GM18870 (cell line): Measurements from ENCODE around the gene FRK.
"Not testable (repeated sequence)": the region's sequence is repeated elsewhere in the genome, so short reads cannot be mapped to it uniquely, and the experiment has no call there.

Experiments
- ATAC-seq: cut with Tn5 transposase; IDR thresholded peaks from one replicate; pipeline ENCODE4 v1.9.1; 2021; ENCODE audit warnings: moderate library complexity; ENCODE audit not compliant: unreplicated experiment

The FRK gene

GRCh38 chr6:116074732-116075390 is 14.2 kb upstream of the FRK start:
- ATAC-seq = no peak

- no peak for ATAC-seq
Observed at GRCh38 chr6:116073765-116074440, 13.2 kb upstream of the FRK start.

DNA sequence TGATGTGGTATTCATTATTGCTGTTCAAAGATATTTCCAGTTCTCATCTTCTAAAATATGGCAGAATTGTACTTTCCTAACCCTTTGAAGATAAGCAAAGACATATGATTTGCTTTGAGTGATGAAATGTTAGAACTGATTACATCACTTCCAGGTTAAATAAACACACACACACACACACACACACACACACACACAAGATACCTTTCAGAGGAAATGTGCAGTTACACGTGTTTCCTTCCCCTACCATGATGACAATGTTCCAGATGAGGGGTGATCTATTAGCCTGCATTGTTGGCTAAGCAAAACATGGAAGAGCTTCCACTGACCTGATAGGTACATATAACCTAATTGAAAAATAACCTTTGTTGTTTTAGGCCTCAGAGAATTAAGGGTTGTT is 11.7 kb upstream of the FRK start:
- ATAC-seq = no peak

- no peak for ATAC-seq
Observed at GRCh38 chr6:116070616-116071389, 10.1 kb upstream of the FRK start.

DNA sequence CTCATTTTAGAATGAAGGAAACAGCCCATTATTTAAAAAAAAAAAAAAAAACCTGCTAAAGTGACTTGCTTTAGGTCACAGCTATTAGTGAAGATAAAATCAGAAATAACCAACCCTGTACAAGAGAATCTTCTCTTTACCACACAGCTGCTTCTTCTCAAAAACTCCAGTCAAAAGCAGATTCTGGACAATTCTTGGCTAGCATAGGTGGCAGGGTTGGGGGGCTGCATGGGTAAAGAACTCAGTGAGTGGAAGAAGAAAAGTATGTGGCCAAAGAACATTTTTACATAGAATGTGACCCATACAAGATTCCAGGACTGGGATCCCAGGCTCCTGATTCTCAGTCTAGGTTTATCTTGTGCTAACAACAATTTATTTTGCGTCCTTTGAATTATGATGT is 9.4 kb upstream of the FRK start:
- no peak for ATAC-seq

- ATAC-seq = no peak
Observed at GRCh38 chr6:116066789-116067188, 6.1 kb upstream of the FRK start.

DNA sequence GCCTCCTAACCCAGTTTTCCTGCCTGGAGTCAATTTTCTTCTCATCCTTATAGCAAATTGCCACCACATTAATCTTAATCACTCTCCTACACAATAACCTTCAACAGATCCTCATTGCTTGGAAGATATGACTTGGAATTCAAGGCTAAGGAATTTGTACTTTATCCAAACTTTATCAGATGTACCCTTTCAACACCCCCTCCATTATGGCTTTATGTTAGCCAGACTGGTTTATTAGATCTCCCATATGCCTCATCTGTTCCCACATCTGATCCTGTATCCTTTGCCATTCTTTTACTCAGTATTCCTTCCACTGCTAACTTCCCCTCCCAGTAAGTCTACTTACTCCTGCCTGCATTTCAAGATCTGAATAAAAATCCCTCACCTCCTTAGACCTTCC is 4.0 kb upstream of the FRK start:
- ATAC-seq = no peak

- no peak for ATAC-seq
Observed at GRCh38 chr6:116062496-116062895, 1.8 kb upstream of the FRK start.

- ATAC-seq = peak; percentile 90
Observed at GRCh38 chr6:116059713-116060571, 749 bp downstream of the FRK start.

DNA sequence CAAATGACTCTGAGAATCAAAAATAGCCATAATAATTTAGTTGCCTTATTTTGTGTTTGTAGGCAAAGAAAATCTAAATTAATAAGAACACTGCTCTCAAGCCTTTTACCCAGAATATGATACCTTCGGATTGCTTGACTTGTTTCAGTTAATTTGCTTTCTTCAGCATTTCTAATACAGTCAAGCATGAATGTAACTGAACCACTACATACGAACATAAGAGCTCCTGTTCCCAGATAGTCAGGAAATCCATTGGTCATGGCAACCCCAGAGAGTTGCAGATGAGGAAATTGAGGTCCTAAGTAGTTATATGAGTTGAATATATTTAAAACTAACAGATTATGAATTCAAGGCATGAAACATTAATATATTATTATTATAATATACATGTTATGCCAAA is 2.9 kb downstream of the FRK start:
- no peak for ATAC-seq

GRCh38 chr6:116055513-116055912 is 5.2 kb downstream of the FRK start:
- ATAC-seq = no peak

DNA sequence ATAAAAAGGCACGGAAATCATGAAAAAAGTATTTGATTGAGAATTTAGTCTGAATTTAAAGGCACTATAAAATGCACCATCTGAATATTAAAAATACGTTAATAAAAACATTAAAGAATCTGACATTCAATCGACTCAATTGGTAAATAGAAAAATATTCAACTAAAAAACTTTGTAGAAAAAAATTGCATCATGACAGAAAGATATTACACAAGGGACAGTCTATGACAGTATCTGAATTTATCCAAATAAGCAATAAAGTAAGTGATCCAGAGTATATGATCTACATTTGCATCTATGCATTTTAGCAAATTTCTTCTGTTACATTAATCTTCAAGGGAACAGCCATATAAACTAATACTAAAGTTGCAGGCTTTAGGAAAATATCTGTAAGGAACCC is 9.4 kb downstream of the FRK start:
- ATAC-seq = no peak

DNA sequence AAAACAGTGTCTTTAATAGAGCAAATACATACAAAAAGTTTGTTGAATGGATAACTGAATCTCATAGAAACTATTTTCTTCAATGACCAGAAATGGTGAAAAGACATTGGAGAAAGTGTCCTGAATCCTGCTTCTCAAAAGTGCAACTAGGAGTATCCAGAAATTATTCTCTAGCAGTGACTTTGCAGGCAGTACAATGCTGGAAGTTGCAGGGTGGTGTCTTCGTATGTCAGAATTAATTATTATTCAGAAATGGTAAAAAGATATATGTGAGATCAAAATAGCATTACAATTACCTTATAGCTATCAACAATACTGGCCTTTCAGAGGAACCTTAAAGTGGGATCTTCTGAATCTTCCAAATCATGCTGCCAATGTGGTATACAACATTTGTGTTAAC is 10.0 kb downstream of the FRK start:
- ATAC-seq = no peak

GRCh38 chr6:116049321-116049720 is 11.4 kb downstream of the FRK start:
- ATAC-seq = no peak

- peak; percentile 88 for ATAC-seq
Observed at GRCh38 chr6:116047173-116047933, 13.3 kb downstream of the FRK start.

- ATAC-seq = no peak
Observed at GRCh38 chr6:116046737-116047136, 14.0 kb downstream of the FRK start.

GRCh38 chr6:116046272-116046671 is 14.4 kb downstream of the FRK start:
- ATAC-seq = not testable (repeated sequence)

DNA sequence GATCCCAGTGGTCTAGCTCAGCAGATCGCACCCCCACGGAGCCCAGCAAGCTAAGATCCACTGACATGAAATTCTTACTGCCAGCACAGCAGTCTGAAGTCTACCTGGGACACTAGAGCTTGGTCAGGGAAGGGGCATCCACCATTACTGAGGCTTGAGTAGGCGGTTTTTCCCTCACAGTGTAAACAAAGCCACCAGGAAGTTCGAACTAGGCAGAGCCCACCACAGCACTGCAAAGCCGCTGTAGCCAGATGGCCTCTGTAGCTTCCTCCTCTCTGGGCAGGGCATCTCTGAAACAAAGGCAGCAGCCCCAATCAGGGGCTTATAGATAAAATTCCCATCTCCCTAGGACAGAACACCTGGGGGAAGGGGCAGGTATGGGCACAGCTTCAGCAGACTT is 18.8 kb downstream of the FRK start:
- no peak for ATAC-seq

DNA sequence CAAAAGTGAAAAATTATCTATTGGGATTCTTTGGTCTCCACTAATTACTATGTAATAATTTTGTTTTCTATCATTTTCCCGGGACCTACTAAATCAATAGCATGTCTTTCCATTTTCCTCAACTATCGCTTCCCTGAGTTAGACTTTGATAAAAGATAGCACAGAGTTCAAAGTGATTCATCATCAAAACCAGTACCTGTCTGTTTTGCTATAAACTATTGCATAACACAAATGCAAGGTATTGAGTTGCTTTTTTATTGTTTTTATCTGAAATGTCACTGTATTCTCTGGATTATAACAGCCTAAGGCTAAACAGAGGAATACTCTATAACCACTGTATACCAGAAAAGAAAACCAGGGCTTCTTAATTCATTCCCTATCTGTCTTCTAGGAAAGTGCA is 19.7 kb downstream of the FRK start:
- no peak for ATAC-seq

GRCh38 chr6:116036885-116037284 is 23.8 kb downstream of the FRK start:
- no peak for ATAC-seq
